Right lobe of liver (tissue), 4 donors: ENCODE data around the gene UBE2E2.

Experiments
- POLR2A ChIP-seq: fragments of 450-650 bp; IDR thresholded peaks from one replicate; pipeline ENCODE4 v1.6.1; 2017; ENCODE audit warnings: antibody characterized with exemption, mild to moderate bottlenecking
- TF ChIP-seq, protein P1 (sequence below), 4 donors: fragments of 200-600 bp in 3 of 4; fragments of 450-650 bp in 1 of 4; IDR thresholded peaks; one replicate each; pipeline versions ENCODE4 v1.5.1 to v1.8.0; 2016 to 2022; ENCODE audit warnings: antibody characterized with exemption in 4 of 4, mild to moderate bottlenecking in 2 of 4
- donor health status: DM: no; HTN: no; CAD: no.
- donor health status: DM: no; HTN: no; CAD: no.
- donor health status: DM: no; HTN: yes; CAD: no.

DNA sequence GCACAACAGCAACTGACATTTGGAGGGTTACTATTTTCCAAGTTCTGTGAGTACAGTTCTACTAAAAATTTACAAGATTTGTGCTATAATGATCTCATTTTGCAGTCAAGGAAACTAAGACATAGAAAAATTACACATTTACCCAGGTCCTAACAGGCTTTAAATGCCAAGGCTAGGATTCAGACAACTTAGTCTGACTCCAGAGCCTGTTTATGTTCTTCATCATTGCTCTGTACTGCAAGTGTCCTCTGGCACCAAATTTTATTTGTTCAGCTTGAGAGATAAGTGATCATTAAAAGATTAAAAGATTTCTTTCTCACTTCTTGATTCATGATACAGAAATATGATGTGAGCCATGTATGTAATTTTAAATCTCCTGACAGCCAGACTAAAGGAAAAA lies 290.8 kb downstream of the UBE2E2 start:
- TF ChIP-seq, protein P1, sequence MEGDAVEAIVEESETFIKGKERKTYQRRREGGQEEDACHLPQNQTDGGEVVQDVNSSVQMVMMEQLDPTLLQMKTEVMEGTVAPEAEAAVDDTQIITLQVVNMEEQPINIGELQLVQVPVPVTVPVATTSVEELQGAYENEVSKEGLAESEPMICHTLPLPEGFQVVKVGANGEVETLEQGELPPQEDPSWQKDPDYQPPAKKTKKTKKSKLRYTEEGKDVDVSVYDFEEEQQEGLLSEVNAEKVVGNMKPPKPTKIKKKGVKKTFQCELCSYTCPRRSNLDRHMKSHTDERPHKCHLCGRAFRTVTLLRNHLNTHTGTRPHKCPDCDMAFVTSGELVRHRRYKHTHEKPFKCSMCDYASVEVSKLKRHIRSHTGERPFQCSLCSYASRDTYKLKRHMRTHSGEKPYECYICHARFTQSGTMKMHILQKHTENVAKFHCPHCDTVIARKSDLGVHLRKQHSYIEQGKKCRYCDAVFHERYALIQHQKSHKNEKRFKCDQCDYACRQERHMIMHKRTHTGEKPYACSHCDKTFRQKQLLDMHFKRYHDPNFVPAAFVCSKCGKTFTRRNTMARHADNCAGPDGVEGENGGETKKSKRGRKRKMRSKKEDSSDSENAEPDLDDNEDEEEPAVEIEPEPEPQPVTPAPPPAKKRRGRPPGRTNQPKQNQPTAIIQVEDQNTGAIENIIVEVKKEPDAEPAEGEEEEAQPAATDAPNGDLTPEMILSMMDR (IDR thresholded peaks at IDR 0.05) = no peak
- no peak for TF ChIP-seq POLR2A
